GM12878 (cell line): ENCODE results near the gene ARID4B. TPM values are rescaled to one million over a fixed set of nuclear protein-coding genes. Genes with fewer than 3 reads are reported as not detected.

ENCODE experiments used
- ATAC-seq: fragments of 200-7000 bp; cut with Tn5 transposase; 3 replicates; pipeline ENCODE4 v1.9.1; 2020; ENCODE audit warnings: mild to moderate bottlenecking, moderate library complexity
- BruUV-seq: library from RNA; stranded (reverse); fragments of 400-500 nt; replicated peaks from 2 replicates; lab custom pipeline; 2021; lab: Mats Ljungman, UMichigan
- CTCF ChIA-PET: fragments of 300-600 bp; sonication (Branson Sonifier 250); formaldehyde crosslinking; extraction: SDS; loops from one replicate; lab custom pipeline; 2021; ENCODE audit warnings: inconsistent platforms; lab: Yijun Ruan, JAX
- POLR2A ChIA-PET: fragments of 350-600 bp; formaldehyde crosslinking; extraction: SDS; loops from one replicate; lab custom pipeline; 2021; ENCODE audit warnings: inconsistent platforms; lab: Charles Lee
- RAD21 ChIA-PET: fragments of 300-600 bp; sonication (Branson Sonifier 250); formaldehyde crosslinking; loops from one replicate; lab custom pipeline; 2023; ENCODE audit warnings: antibody characterized with exemption; ENCODE audit not compliant: unreplicated experiment; lab: Charles Lee
- SMC1A ChIA-PET: fragments of 300-600 bp; sonication (Branson Sonifier 250); formaldehyde crosslinking; loops from one replicate; lab custom pipeline; 2023; ENCODE audit not compliant: unreplicated experiment, uncharacterized antibody; lab: Charles Lee
- DNase-seq: peaks from one replicate; pipeline ENCODE4 v3.0.0-alpha.2; 2011; ENCODE audit warnings: low read depth, low spot score
- FAIRE-seq: peaks from 3 replicates; lab custom pipeline; 2011; peaks lifted over from hg19 to GRCh38; lab: Jason Lieb, UNC
- H2AFZ ChIP-seq: 2 replicates; pipeline ENCODE4 v1.6.0; 2011; ENCODE audit warnings: low read depth, low read length, control low read depth; ENCODE audit not compliant: control insufficient read depth
- H3K27ac ChIP-seq: 2 replicates; pipeline ENCODE4 v1.5.1; 2011; ENCODE audit warnings: control low read depth; ENCODE audit not compliant: control insufficient read depth, insufficient read depth
- H3K27me3 ChIP-seq, 2 experiments: replicated peaks in 1 of 2; 2 replicates each; pipeline versions ENCODE4 v1.6.0 to v1.6.1; 2011; ENCODE audit warnings: low read length in 1 of 2; ENCODE audit not compliant: control insufficient read depth in 2 of 2, insufficient read depth in 2 of 2
- H3K36me3 ChIP-seq, 2 experiments: 2 replicates each; pipeline ENCODE4 v1.5.1; 2011; ENCODE audit warnings: low read length in 1 of 2; ENCODE audit not compliant: control insufficient read depth in 2 of 2, insufficient read depth in 2 of 2
- H3K4me1 ChIP-seq: 2 replicates; pipeline ENCODE4 v1.6.1; 2011; ENCODE audit warnings: mild to moderate bottlenecking, low read length, moderate library complexity, mixed read lengths; ENCODE audit not compliant: control insufficient read depth, insufficient read depth
- H3K4me2 ChIP-seq: 2 replicates; pipeline ENCODE4 v1.6.0; 2011; ENCODE audit warnings: control low read depth; ENCODE audit not compliant: control insufficient read depth, insufficient read depth
- H3K4me3 ChIP-seq: fragments of 200-600 bp; sonication (generic); 2 replicates; pipeline ENCODE4 v1.5.1; 2016
- H3K79me2 ChIP-seq: 2 replicates; pipeline ENCODE4 v1.6.0; 2011; ENCODE audit warnings: low read length; ENCODE audit not compliant: control insufficient read depth, insufficient read depth
- H3K9ac ChIP-seq: 2 replicates; pipeline ENCODE4 v1.8.0; 2011; ENCODE audit warnings: low read length, control low read depth, mixed read lengths; ENCODE audit not compliant: control insufficient read depth, insufficient read depth
- H3K9me3 ChIP-seq: replicated peaks from 3 replicates; pipeline ENCODE4 v1.5.1; 2011; ENCODE audit warnings: mild to moderate bottlenecking, low read length; ENCODE audit not compliant: control insufficient read depth, insufficient read depth
- H4K20me1 ChIP-seq: 2 replicates; pipeline ENCODE4 v1.6.0; 2011; ENCODE audit not compliant: control insufficient read depth, insufficient read depth
- CHD1 ChIP-seq: IDR thresholded peaks from 2 replicates; pipeline ENCODE4 v1.6.1; 2012; ENCODE audit warnings: low read depth, low read length, improper control_type of control experiment
- EED ChIP-seq: sonication (generic); IDR thresholded peaks from 2 replicates; pipeline ENCODE4 v1.6.1; 2016; ENCODE audit warnings: antibody characterized with exemption, low read depth
- ETV6 ChIP-seq, 2 experiments: fragments of 450-650 bp in 1 of 2; IDR thresholded peaks in 1 of 2; conservative IDR thresholded peaks in 1 of 2; 2 replicates each; pipeline ENCODE4 v1.6.1; 2014; ENCODE audit warnings: antibody characterized with exemption in 1 of 2, borderline replicate concordance in 1 of 2, low read depth in 1 of 2, mild to moderate bottlenecking in 1 of 2, moderate library complexity in 1 of 2
- NFYA ChIP-seq: IDR thresholded peaks from 2 replicates; pipeline ENCODE4 v1.6.1; 2011; ENCODE audit warnings: low read depth, mild to moderate bottlenecking, low read length, improper control_type of control experiment, borderline replicate concordance
- PAX5 ChIP-seq: IDR thresholded peaks from 2 replicates; pipeline ENCODE4 v1.6.1; 2011; ENCODE audit warnings: low read depth, low read length, borderline replicate concordance
- SMAD1 ChIP-seq: fragments of 450-650 bp; IDR thresholded peaks from 2 replicates; pipeline ENCODE4 v1.6.1; 2018; ENCODE audit warnings: mild to moderate bottlenecking, low read depth; ENCODE audit not compliant: partially characterized antibody
- WGBS: methylation state at CpG from one replicate; pipeline ENCODE4 v1.1.6; 2016; ENCODE audit warnings: low lambda C conversion rate; ENCODE audit not compliant: insufficient replicate concordance, insufficient coverage; ENCODE audit errors: missing lambda C conversion rate; 5-methylcytosine and 5-hydroxymethylcytosine counted together
- in situ Hi-C: fragments of 300-500 bp; cut with MboI; formaldehyde crosslinking; loops from 9 replicates; pipeline ENCODE4 v1.14.3; 2018; ENCODE audit warnings: mixed read lengths
- intact Hi-C: fragments of 100-400 bp; cut with micrococcal nuclease; formaldehyde crosslinking; loops from one replicate; pipeline ENCODE4 v1.14.2; 2022; ENCODE audit not compliant: unreplicated experiment
- polyA plus RNA-seq, 11 experiments: library from polyadenylated mRNA; depleted of rRNA in 4 of 11; unstranded in 6 of 11; stranded (reverse) in 5 of 11; fragments of >200 nt; fragmentation: Nextera tagmentation in 4 of 11; fragmentation: Illumina TruSeq in 1 of 11; extraction: Ambion mirVana in 4 of 11; extraction: Trizol in 1 of 11; gene quantifications; 1 replicate in 1 of 11; 2 replicates in 10 of 11; pipeline versions ENCODE4 v1.2.1 to v1.2.3, GENCODE V29; 2011 to 2016; ENCODE audit warnings: inconsistent platforms in 2 of 11, missing spikeins in 2 of 11, low read depth in 1 of 11
- total RNA-seq, 4 experiments: library from RNA; depleted of rRNA in 3 of 4; stranded (reverse); fragments of >200 nt in 3 of 4; fragmentation: Illumina TruSeq in 1 of 4; extraction: Trizol in 1 of 4; gene quantifications; 2 replicates each; pipeline versions ENCODE4 v1.2.1 to v1.2.3, GENCODE V29; 2013 to 2021
- TF ChIP-seq, protein P1 (sequence below): fragments of 450-650 bp; IDR thresholded peaks from 2 replicates; pipeline ENCODE4 v1.6.1; 2018; ENCODE audit warnings: mild to moderate bottlenecking, low read depth, moderate library complexity; ENCODE audit not compliant: partially characterized antibody
- TF ChIP-seq, protein P2 (sequence below): IDR thresholded peaks from 2 replicates; pipeline ENCODE4 v1.6.1; 2012; ENCODE audit warnings: low read length, inconsistent platforms
- TF ChIP-seq, protein P3 (sequence below): fragments of 450-650 bp; formaldehyde crosslinking; IDR thresholded peaks from 2 replicates; pipeline ENCODE4 v1.4.0; 2020; ENCODE audit warnings: mild to moderate bottlenecking, moderate library complexity
- TF ChIP-seq, protein P4 (sequence below): fragments of 450-650 bp; IDR thresholded peaks from 2 replicates; pipeline ENCODE4 v1.6.1; 2017; ENCODE audit warnings: mild to moderate bottlenecking, moderate library complexity

Gene ARID4B
- total and polyA plus RNA-seq, 10 of the 15 experiments (the other 5 are each of a cell fraction or from before 2014, with no cell fraction given) = 13.6 to 39.1 (median 28.0) TPM

DNA sequence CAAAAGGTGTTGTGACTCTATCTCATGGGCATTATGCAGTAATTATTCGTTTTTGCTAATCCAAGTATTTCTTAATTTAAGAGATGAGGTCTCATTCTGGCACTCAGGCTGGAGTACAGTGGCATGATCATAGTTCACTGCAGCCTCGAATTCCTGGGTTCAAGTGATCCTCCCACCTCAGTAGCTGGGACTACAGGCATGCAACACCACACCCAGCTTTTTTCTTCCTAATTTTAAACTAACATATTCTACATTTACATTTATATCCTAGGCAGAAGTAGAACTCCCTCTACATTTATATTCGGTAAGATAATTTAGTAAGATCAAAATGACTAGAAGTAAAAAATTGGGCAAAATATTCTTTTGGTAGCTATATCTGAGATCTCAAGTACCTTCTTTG lies 116.5 kb downstream of the ARID4B start:
- no peak overlapping the region for H3K4me2 ChIP-seq
- H3K79me2 ChIP-seq = no peaks in the 10 kb centered on the region
- H3K4me3 ChIP-seq = no peak overlapping the region
- peaks cover 0 to 2% of the 10 kb centered on the region in 2 experiments for H3K36me3 ChIP-seq
- FAIRE-seq (no peak), DNase-seq (no peak), ATAC-seq (no peak)
- in situ Hi-C loops (no loop called here), intact Hi-C loops (no loop called here)
- H3K4me1 ChIP-seq = peaks cover 5% of the 10 kb centered on the region; the same call in 1 of the 2 replicates
- no peak overlapping the region for H3K9ac ChIP-seq
- H3K27me3 ChIP-seq = no peaks in the 10 kb centered on the region
- SMC1A ChIA-PET = interaction anchor here (1.2 kb wide), 1 partner anchor 118 kb away, joined by 3 read pairs; no protein-coding TSS in a partner anchor
- no peaks in the 10 kb centered on the region for H3K9me3 ChIP-seq
- TF ChIP-seq SMAD1 (no peak), PAX5 (no peak), ETV6 (conservative IDR thresholded peaks at IDR 0.05 in 1 of 2, IDR thresholded peaks at IDR 0.05 in 1 of 2; ENCODE audit: borderline replicate concordance in 1 of 2, low read depth in 1 of 2) (no peak), CHD1 (no peak), EED (no peak), NFYA (no peak)
- TF ChIP-seq, protein P1, sequence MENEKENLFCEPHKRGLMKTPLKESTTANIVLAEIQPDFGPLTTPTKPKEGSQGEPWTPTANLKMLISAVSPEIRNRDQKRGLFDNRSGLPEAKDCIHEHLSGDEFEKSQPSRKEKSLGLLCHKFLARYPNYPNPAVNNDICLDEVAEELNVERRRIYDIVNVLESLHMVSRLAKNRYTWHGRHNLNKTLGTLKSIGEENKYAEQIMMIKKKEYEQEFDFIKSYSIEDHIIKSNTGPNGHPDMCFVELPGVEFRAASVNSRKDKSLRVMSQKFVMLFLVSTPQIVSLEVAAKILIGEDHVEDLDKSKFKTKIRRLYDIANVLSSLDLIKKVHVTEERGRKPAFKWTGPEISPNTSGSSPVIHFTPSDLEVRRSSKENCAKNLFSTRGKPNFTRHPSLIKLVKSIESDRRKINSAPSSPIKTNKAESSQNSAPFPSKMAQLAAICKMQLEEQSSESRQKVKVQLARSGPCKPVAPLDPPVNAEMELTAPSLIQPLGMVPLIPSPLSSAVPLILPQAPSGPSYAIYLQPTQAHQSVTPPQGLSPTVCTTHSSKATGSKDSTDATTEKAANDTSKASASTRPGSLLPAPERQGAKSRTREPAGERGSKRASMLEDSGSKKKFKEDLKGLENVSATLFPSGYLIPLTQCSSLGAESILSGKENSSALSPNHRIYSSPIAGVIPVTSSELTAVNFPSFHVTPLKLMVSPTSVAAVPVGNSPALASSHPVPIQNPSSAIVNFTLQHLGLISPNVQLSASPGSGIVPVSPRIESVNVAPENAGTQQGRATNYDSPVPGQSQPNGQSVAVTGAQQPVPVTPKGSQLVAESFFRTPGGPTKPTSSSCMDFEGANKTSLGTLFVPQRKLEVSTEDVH = no peak
- TF ChIP-seq, protein P2, sequence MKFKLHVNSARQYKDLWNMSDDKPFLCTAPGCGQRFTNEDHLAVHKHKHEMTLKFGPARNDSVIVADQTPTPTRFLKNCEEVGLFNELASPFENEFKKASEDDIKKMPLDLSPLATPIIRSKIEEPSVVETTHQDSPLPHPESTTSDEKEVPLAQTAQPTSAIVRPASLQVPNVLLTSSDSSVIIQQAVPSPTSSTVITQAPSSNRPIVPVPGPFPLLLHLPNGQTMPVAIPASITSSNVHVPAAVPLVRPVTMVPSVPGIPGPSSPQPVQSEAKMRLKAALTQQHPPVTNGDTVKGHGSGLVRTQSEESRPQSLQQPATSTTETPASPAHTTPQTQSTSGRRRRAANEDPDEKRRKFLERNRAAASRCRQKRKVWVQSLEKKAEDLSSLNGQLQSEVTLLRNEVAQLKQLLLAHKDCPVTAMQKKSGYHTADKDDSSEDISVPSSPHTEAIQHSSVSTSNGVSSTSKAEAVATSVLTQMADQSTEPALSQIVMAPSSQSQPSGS = no peak
- TF ChIP-seq, protein P3, sequence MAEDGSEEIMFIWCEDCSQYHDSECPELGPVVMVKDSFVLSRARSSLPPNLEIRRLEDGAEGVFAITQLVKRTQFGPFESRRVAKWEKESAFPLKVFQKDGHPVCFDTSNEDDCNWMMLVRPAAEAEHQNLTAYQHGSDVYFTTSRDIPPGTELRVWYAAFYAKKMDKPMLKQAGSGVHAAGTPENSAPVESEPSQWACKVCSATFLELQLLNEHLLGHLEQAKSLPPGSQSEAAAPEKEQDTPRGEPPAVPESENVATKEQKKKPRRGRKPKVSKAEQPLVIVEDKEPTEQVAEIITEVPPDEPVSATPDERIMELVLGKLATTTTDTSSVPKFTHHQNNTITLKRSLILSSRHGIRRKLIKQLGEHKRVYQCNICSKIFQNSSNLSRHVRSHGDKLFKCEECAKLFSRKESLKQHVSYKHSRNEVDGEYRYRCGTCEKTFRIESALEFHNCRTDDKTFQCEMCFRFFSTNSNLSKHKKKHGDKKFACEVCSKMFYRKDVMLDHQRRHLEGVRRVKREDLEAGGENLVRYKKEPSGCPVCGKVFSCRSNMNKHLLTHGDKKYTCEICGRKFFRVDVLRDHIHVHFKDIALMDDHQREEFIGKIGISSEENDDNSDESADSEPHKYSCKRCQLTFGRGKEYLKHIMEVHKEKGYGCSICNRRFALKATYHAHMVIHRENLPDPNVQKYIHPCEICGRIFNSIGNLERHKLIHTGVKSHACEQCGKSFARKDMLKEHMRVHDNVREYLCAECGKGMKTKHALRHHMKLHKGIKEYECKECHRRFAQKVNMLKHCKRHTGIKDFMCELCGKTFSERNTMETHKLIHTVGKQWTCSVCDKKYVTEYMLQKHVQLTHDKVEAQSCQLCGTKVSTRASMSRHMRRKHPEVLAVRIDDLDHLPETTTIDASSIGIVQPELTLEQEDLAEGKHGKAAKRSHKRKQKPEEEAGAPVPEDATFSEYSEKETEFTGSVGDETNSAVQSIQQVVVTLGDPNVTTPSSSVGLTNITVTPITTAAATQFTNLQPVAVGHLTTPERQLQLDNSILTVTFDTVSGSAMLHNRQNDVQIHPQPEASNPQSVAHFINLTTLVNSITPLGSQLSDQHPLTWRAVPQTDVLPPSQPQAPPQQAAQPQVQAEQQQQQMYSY (CRISPR knock-in tag) = no peak
- TF ChIP-seq, protein P4, sequence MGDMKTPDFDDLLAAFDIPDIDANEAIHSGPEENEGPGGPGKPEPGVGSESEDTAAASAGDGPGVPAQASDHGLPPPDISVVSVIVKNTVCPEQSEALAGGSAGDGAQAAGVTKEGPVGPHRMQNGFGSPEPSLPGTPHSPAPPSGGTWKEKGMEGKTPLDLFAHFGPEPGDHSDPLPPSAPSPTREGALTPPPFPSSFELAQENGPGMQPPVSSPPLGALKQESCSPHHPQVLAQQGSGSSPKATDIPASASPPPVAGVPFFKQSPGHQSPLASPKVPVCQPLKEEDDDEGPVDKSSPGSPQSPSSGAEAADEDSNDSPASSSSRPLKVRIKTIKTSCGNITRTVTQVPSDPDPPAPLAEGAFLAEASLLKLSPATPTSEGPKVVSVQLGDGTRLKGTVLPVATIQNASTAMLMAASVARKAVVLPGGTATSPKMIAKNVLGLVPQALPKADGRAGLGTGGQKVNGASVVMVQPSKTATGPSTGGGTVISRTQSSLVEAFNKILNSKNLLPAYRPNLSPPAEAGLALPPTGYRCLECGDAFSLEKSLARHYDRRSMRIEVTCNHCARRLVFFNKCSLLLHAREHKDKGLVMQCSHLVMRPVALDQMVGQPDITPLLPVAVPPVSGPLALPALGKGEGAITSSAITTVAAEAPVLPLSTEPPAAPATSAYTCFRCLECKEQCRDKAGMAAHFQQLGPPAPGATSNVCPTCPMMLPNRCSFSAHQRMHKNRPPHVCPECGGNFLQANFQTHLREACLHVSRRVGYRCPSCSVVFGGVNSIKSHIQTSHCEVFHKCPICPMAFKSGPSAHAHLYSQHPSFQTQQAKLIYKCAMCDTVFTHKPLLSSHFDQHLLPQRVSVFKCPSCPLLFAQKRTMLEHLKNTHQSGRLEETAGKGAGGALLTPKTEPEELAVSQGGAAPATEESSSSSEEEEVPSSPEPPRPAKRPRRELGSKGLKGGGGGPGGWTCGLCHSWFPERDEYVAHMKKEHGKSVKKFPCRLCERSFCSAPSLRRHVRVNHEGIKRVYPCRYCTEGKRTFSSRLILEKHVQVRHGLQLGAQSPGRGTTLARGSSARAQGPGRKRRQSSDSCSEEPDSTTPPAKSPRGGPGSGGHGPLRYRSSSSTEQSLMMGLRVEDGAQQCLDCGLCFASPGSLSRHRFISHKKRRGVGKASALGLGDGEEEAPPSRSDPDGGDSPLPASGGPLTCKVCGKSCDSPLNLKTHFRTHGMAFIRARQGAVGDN = no peak
- TF ChIP-seq, all 136 proteins: peak for 0
- WGBS = 91% methylated on average over 3 of the region's 3 CpGs
- Histone ChIP-seq H2AFZ (no peak overlapping the region), H4K20me1 (no peaks in the 10 kb centered on the region), H3K27ac (no peak overlapping the region)
- ChIA-PET POLR2A (no interaction called here), CTCF (interaction anchor here (0.6 to 2.1 kb wide), 4 partner anchors 10 to 205 kb away, joined by 3 to 8 read pairs (median 3); no protein-coding TSS in a partner anchor), RAD21 (no interaction called here)
- no TSS peak for BruUV-seq
